Right renal pelvis (tissue), 4 donors: ENCODE data around the gene APOLD1. TPM values are rescaled to one million over a fixed set of nuclear protein-coding genes. Genes with fewer than 3 reads are reported as not detected.
A peak's percentile ranks its signal among the peaks of the same experiment; 100 is the strongest.
"Not testable (repeated sequence)": the region's sequence is repeated elsewhere in the genome, so short reads cannot be mapped to it uniquely, and the experiment has no call there.

Experiments used
- DNase-seq, 4 donors: peaks; one replicate each; pipeline ENCODE4 v3.0.0-alpha.2; 2013; ENCODE audit warnings: low read depth in 4 of 4, low spot score in 3 of 4, missing footprints in 1 of 4
- polyA plus RNA-seq, 4 donors: library from polyadenylated mRNA; unstranded; fragments of 120-200 nt; gene quantifications; one replicate each; pipeline ENCODE4 v1.2.1, GENCODE V29; 2013; ENCODE audit not compliant: insufficient read length in 4 of 4

APOLD1 gene
- polyA plus RNA-seq, 4 donors: 9.3 to 15.6 (median 11.4) TPM

DNA sequence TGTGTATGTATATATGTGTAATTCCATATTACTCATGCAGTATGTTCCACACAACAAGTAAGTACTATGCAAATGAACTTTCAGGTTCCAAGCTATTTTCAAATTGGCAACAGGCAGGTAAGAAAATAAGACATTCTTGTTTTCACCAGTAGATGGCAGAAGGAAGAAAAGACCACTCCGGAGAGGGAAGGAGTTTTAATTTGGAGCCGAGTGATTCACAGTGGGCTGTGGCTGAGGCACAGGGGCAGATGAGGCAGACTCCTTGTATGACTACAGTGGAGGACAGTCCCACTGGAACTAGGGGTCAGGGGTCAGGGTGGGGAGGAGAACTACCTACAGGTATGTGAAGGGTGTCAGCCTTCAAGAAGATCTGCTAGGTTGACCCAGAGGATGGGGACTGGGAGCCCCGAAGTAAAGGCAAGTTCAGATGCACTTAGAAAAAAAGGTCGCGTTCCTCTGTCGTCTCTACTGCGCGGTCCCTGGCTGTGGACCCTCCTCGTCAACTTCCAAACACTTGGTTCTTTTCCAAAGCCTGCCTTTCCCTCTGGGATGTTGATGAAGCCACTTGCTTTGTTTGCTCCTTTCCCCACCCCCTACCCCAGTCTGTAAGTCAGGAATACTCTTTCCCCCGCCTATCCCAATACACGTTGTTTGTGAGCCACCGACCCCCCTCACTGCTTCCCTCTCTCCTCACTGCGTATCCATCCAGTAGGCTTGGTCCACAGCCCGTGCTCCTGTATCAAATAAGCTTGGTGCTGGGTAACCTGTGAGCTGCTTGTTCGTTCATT lies 51.8 kb downstream of the APOLD1 start:
- peak in 1 of 4 donors; percentile 49 for DNase-seq

GRCh38 chr12:12837813-12838153 lies 52.3 kb downstream of the APOLD1 start:
- no peak for DNase-seq

DNA sequence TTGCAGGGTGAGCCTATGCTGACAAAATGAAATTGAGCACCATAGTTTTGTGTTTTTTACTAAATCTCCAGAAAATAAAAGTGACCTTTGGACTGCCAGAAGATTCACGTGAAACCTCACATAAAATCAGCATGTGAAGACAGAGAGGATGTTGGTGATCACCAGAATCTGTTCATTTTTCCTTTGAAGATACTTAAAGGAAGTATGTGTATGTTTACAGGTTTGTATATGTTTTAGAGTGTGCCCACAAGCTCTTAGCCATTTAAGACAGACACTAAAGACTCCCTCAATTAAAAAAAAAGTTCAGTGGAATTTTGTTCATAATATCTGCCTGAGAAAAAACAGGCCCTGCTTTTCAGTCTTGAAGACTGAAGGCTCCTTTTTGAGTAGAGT lies 53.5 kb downstream of the APOLD1 start:
- no peak for DNase-seq

DNA sequence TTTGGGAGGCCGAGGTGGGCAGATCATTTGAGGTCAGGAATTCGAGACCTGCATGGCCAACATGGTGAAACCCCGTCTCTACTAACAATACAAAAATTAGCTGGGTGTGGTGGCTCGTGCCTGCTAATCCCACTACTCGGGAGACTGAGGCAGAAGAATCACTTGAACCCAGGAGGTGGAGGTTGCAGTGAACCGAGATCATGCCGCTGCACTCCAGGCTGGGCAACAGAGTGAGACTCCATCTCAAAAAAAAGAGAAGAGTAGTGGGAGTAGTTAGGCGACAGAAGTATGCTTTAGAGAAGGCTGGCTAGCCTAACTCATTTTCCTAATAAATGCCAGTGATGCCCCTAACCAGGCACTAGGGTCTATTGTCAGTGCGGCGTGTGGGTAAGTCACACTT lies 54.0 kb downstream of the APOLD1 start:
- not testable (repeated sequence) for DNase-seq

DNA sequence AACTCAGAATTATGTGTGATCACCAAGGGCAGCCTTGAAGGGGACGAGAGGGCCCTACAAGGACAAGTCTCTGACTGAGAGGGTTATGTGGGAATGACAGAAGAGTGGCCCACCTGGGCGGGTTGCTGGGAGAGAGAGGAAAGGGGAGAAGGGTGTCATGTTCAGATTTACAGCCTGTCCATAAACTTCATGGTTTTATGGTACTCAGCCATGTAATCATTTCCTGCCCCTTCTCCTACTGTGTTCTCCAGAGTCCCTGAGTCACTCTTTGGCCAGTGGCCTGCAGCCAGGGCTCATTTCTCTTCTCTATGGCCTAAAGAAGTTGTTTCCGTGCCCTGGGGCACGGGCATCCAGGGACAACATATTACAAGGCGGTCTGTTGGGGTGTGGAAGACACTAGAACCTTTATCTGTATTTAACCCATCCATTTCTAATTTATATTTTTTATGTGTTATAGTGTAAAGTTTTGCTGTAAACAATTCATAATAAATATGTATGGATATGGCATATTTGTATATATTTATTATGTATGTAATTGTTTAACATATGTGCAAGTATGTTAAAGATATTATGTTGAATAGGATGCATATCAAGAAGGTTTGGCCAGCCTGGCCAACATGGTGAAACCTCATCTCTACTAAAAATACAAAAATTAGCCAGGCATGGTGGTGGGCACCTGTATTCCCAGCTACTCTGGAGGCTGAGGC lies 54.6 kb downstream of the APOLD1 start:
- peak in 2 of 4 donors; percentile 11 to 19 for DNase-seq

GRCh38 chr12:12840580-12840899 lies 55.1 kb downstream of the APOLD1 start:
- no peak for DNase-seq

Other genes starting within 250 kb of the APOLD1 start
- gene DUSP16, start 222.8 kb upstream of the APOLD1 start, polyA plus RNA-seq: 10 to 100 TPM; 25.1 to 28.7 (median 26.0) TPM
- gene CREBL2, start 173.8 kb upstream of the APOLD1 start, polyA plus RNA-seq: 10 to 100 TPM; 36.0 to 42.3 (median 39.0) TPM
- gene GPR19, start 89.5 kb upstream of the APOLD1 start, polyA plus RNA-seq: 1 to 10 TPM; 1.4 to 2.3 (median 1.5) TPM
- 10 to 100 TPM; 69.3 to 83.4 (median 71.6) TPM for gene CDKN1B, start 68.3 kb upstream of the APOLD1 start, polyA plus RNA-seq
- gene DDX47, start 27.7 kb downstream of the APOLD1 start, polyA plus RNA-seq: 10 to 100 TPM; 72.8 to 81.5 (median 78.4) TPM
- 10 to 100 TPM in 1 of 4 donors, 1 to 10 TPM in 3; 8.4 to 10.5 (median 9.7) TPM for gene GPRC5A, start 105.9 kb downstream of the APOLD1 start, polyA plus RNA-seq
- 1 to 10 TPM in 1 of 4 donors, under 1 TPM in 3; 0.37 to 1.0 (median 0.63) TPM for gene GPRC5D, start 166.5 kb downstream of the APOLD1 start, polyA plus RNA-seq
- gene HEBP1, start 214.6 kb downstream of the APOLD1 start, polyA plus RNA-seq: 10 to 100 TPM; 69.7 to 80.0 (median 75.6) TPM